Measurements from ENCODE around the gene GRK6. TPM values are rescaled to one million over a fixed set of nuclear protein-coding genes. Genes with fewer than 3 reads are reported as not detected.

The GRK6 gene
- total and polyA plus RNA-seq, 9 of the 15 experiments (the other 6 are each of a cell fraction or from before 2014, with no cell fraction given): 0.63 to 122 (median 44.5) TPM

DNA sequence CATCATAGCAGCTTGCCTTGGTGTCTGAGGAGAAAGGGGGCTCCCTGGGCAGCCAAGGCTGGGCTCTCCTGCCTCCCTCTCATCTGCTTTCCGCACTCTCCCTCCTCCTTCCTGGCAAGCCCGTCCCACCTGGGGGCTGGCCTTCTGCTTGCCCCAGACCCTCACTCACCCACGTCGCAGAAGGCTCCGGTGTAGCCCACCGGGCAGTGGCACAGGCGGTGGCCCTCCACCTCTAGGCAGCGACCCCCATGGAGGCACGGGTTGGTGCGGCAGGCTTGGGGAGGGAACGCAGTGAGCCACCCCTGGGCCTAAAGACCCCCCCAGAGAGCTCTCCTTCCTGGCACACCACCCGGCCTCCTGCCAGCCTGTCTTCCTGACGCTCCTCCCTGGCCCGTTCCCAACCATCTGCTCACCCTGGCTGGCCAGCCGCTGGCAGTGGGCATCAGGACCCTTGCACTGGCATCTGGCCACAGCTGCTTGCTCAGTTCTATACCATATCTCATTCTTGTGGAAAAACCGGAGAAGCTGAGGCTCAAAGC, 21.8 kb upstream of the GRK6 start (continued):
- TF ChIP-seq DNMT1 (IDR thresholded peaks at IDR 0.05): no peak
- TF ChIP-seq BRD9 (IDR thresholded peaks at IDR 0.05; ENCODE audit: low read depth, partially characterized antibody): peak; percentile 80
- no peak for TF ChIP-seq ZNF124 (CRISPR knock-in tag; IDR thresholded peaks at IDR 0.05)
- no peak for TF ChIP-seq ZNF274 (IDR thresholded peaks at IDR 0.05; ENCODE audit: borderline replicate concordance, low read depth, low read length)
- no peak for TF ChIP-seq NR2C1 (IDR thresholded peaks at IDR 0.05)
- no peak for TF ChIP-seq NR2C1 (tag; IDR thresholded peaks at IDR 0.05)
- TF ChIP-seq CBFA2T3 (IDR thresholded peaks at IDR 0.05): no peak
- no peak for TF ChIP-seq CTBP1 (IDR thresholded peaks at IDR 0.05; ENCODE audit: borderline replicate concordance)
- TF ChIP-seq CC2D1A (IDR thresholded peaks at IDR 0.05): no peak
- TF ChIP-seq, protein P1, sequence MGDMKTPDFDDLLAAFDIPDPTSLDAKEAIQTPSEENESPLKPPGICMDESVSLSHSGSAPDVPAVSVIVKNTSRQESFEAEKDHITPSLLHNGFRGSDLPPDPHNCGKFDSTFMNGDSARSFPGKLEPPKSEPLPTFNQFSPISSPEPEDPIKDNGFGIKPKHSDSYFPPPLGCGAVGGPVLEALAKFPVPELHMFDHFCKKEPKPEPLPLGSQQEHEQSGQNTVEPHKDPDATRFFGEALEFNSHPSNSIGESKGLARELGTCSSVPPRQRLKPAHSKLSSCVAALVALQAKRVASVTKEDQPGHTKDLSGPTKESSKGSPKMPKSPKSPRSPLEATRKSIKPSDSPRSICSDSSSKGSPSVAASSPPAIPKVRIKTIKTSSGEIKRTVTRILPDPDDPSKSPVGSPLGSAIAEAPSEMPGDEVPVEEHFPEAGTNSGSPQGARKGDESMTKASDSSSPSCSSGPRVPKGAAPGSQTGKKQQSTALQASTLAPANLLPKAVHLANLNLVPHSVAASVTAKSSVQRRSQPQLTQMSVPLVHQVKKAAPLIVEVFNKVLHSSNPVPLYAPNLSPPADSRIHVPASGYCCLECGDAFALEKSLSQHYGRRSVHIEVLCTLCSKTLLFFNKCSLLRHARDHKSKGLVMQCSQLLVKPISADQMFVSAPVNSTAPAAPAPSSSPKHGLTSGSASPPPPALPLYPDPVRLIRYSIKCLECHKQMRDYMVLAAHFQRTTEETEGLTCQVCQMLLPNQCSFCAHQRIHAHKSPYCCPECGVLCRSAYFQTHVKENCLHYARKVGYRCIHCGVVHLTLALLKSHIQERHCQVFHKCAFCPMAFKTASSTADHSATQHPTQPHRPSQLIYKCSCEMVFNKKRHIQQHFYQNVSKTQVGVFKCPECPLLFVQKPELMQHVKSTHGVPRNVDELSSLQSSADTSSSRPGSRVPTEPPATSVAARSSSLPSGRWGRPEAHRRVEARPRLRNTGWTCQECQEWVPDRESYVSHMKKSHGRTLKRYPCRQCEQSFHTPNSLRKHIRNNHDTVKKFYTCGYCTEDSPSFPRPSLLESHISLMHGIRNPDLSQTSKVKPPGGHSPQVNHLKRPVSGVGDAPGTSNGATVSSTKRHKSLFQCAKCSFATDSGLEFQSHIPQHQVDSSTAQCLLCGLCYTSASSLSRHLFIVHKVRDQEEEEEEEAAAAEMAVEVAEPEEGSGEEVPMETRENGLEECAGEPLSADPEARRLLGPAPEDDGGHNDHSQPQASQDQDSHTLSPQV (IDR thresholded peaks at IDR 0.05): peak; percentile 23; the same call in 1 of the 2 replicates
- TF ChIP-seq XRCC4 (IDR thresholded peaks at IDR 0.05; ENCODE audit: extremely low read depth, insufficient read depth, insufficient read length): no peak
- no peak for TF ChIP-seq SREBF1 (IDR thresholded peaks at IDR 0.05; ENCODE audit: borderline replicate concordance, low read depth, low read length)
- no peak for TF ChIP-seq SMARCC2 (IDR thresholded peaks at IDR 0.05; ENCODE audit: low read depth)
- TF ChIP-seq PRMT5 (CRISPR knock-in tag; IDR thresholded peaks at IDR 0.05): no peak
- TF ChIP-seq, protein P2, sequence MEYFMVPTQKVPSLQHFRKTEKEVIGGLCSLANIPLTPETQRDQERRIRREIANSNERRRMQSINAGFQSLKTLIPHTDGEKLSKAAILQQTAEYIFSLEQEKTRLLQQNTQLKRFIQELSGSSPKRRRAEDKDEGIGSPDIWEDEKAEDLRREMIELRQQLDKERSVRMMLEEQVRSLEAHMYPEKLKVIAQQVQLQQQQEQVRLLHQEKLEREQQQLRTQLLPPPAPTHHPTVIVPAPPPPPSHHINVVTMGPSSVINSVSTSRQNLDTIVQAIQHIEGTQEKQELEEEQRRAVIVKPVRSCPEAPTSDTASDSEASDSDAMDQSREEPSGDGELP (CRISPR knock-in tag; IDR thresholded peaks at IDR 0.05; ENCODE audit: borderline replicate concordance): no peak
- TF ChIP-seq EP400 (IDR thresholded peaks at IDR 0.05): peak; percentile 34
- no peak; the same call in 1 of the 2 replicates for TF ChIP-seq ZBTB17 (CRISPR knock-in tag; IDR thresholded peaks at IDR 0.05)
- TF ChIP-seq ATF7 (IDR thresholded peaks at IDR 0.05): no peak
- no peak for TF ChIP-seq HMGN3 (IDR thresholded peaks at IDR 0.05; ENCODE audit: borderline replicate concordance, extremely low read depth, insufficient read length, low read depth, low read length)
- TF ChIP-seq TRIM28 (IDR thresholded peaks at IDR 0.05): no peak
- TF ChIP-seq SMAD1 (IDR thresholded peaks at IDR 0.05; ENCODE audit: low read depth, low read length, partially characterized antibody): no peak
- TF ChIP-seq, protein P3, sequence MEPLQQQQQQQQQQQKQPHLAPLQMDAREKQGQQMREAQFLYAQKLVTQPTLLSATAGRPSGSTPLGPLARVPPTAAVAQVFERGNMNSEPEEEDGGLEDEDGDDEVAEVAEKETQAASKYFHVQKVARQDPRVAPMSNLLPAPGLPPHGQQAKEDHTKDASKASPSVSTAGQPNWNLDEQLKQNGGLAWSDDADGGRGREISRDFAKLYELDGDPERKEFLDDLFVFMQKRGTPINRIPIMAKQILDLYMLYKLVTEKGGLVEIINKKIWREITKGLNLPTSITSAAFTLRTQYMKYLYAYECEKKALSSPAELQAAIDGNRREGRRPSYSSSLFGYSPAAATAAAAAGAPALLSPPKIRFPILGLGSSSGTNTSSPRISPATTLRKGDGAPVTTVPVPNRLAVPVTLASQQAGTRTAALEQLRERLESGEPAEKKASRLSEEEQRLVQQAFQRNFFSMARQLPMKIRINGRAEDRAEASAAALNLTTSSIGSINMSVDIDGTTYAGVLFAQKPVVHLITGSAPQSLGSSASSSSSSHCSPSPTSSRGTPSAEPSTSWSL (CRISPR knock-in tag; IDR thresholded peaks at IDR 0.05; ENCODE audit: borderline replicate concordance): no peak
- no peak for TF ChIP-seq NFATC3 (IDR thresholded peaks at IDR 0.05)

All from K562 (cell line).